Activated CD4-positive, alpha-beta T cell treated with anti-CD3 and anti-CD28 coated beads for 1 hour (primary cell): ENCODE measurements around the gene SLC22A16.
"Not testable (repeated sequence)": the region's sequence is repeated elsewhere in the genome, so short reads cannot be mapped to it uniquely, and the experiment has no call there.

ENCODE experiments used
- DNase-seq: peaks from one replicate; pipeline ENCODE4 v3.0.0-alpha.2; 2020

The SLC22A16 gene

GRCh38 chr6:110488606-110489190 is 12.3 kb upstream of the SLC22A16 start:
- DNase-seq, result no peak

GRCh38 chr6:110487968-110488381 is 11.6 kb upstream of the SLC22A16 start:
- not testable (repeated sequence) for DNase-seq

- DNase-seq, result no peak
Measured at GRCh38 chr6:110486756-110487155, 10.3 kb upstream of the SLC22A16 start.

DNA sequence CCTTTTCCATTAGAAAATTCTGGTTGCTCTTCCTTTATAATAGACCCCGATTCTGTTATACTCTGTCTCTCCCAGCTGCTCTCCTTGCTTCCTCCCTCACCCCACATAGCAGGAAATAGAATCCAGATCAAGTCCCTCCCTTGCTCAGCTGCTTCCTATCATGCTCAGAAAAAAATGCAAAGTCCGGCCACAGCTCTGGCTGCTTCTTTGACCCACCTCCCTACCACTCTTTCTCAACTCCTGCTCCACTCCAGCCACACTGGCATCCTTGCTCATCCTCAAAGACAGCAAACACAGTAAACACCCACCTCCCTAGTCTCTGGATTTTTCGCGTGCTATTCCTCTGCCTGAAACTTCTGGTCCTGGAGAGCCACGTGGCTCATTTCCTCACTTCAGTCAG is 9.1 kb upstream of the SLC22A16 start:
- no peak for DNase-seq

GRCh38 chr6:110484321-110484720 is 7.9 kb upstream of the SLC22A16 start:
- DNase-seq, result no peak

DNA sequence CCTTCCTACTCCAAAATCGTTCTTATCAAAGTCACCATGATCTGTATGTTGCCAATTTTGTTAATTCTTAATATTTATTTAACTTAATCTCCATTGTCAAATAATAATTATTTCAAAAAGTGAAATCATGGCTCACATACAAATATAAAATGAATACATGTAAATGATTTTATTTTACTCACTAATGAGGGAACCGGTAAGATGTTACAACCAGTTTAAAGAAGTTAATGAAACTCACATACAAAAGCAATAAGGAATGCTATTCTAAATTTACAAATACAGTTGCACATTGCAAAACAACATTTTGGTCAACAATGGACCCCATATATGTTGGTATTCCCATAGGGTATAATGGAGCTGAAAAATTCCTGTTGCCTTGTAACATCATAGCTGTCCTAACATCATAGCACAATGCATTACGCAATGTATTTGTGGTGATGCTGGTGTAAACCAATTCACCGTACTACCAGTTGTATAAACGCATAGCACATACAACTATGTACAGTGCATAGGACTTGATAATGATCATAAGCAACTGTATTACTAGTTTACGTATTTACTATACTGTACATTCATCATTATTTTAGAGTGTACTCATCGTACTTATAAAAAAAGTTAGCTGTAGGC is 6.5 kb upstream of the SLC22A16 start:
- no peak for DNase-seq

- DNase-seq, result no peak
Measured at GRCh38 chr6:110481081-110481480, 4.7 kb upstream of the SLC22A16 start.

- no peak for DNase-seq
Measured at GRCh38 chr6:110475066-110475653, 1.3 kb downstream of the SLC22A16 start.

- no peak for DNase-seq
Measured at GRCh38 chr6:110474500-110474899, 1.9 kb downstream of the SLC22A16 start.

- DNase-seq, result no peak
Measured at GRCh38 chr6:110472739-110473138, 3.7 kb downstream of the SLC22A16 start.

DNA sequence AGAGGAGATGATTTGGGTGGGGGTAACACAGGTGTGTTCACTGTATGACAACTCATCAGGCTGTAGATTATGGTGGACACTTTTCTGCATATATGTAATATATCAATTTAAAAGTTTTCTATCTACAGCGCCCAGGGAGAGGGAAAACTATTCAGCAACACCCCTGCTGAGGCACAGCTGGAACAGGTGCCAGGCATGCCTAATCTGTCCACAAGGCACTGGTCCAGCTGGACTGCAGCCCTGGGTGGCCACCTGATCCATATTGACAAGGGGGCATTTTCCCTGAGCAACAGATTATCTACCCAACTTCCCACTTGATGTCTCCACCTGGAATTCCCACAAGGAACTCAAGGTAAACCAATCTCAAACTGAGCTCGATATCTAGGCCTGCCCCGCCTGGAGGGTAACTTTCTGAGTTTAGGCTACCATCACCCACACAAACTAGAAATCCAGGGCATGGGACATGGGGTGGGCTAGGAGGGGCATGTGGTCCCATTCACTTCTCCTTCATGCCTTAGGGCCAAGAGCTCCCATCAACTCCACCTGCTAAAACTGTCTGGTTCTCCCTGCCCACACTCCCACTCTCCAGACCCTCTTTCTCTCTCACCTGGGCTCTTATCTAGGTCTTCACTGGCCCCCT is 4.6 kb downstream of the SLC22A16 start:
- no peak for DNase-seq

DNA sequence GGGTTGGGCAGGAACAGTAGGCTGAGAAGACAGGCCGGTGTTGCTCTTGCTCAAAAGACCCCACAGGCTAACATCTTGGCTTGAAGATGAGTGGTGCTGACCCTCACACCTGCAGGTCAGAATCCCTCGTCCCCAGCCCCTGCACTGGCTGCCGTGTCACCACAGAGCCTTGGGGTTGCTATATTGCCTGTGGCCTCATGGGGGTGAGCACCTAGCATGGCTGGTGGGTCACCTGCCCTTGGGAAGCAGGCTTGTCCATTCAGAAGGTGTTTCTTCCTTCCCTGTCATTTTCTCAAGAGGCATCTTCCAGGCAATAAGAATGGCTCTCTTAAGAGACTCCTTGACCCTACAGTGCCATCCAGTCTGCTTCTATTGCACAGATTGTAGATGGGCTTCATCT is 7.7 kb downstream of the SLC22A16 start:
- no peak for DNase-seq

- no peak for DNase-seq
Measured at GRCh38 chr6:110467566-110468140, 8.8 kb downstream of the SLC22A16 start.

DNA sequence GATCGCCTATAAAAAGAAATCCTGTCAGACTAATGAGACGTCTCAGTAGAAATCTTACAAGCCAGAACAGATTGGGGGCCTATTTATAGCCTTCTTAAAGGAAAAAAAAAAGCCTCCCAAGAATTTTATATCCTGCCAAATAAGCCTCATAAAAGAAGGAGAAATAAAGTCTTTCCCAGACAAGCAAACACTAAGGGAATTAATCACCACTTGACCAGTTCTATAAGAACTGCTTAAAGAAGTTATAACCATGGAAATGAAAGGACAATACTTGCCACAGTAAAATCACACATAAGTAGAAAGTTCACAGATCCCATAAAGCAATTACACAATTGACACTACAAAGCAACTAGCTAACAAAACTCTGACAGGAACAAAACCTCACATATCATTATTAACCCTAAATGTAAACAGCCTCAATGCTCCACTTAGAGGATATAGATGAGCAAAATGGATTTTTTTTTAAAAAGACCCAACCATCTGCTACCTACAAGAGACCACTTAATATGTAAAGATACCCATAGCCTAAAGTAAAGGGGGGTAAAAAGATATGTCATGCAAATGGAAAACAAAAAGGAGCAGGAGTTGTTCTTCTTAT is 13.4 kb downstream of the SLC22A16 start:
- no peak for DNase-seq

DNA sequence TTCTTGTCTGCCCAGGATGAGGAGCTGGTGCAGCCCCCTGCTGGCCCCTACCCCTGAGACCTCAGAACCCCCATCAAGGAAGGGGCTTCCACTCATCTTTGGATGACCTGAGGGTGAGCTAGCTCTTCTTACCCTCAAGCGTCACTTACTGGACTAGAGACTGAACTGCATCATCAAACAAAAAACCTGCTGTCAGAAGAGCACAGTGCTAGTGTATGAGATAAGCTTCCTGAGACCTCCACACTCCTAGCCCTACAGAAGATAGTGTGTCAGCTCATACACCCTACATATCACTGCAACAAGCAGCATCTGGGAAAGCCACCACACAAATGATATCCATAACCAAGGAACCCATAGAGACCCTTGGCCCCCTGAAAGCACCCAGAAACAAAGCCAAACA is 15.0 kb downstream of the SLC22A16 start:
- no peak for DNase-seq

- DNase-seq, result no peak
Measured at GRCh38 chr6:110459137-110459536, 17.3 kb downstream of the SLC22A16 start.

DNA sequence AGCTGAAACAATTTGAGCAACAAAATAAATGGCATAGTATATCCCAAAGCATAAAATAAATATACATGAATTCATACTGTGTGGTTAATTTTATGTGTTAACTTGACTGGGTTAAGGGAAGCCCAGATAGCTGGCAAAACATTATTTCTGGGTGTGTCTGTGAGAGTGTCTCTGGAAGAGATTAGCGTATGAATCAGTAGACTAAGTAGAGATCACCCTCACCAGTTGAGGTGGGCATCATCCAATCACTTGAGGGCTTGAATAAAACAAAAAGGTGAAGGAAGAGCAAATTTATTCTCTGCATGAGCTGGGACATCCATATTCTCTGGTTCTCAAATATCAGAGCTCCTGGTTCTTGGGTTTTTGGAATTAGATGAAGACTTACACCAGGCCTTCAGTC is 17.9 kb downstream of the SLC22A16 start:
- DNase-seq, result no peak

- DNase-seq, result not testable (repeated sequence)
Measured at GRCh38 chr6:110457567-110458175, 18.7 kb downstream of the SLC22A16 start.

GRCh38 chr6:110456694-110457093 is 19.7 kb downstream of the SLC22A16 start:
- DNase-seq, result no peak

- DNase-seq, result no peak
Measured at GRCh38 chr6:110449541-110449895, 26.9 kb downstream of the SLC22A16 start.

- DNase-seq, result no peak
Measured at GRCh38 chr6:110448846-110449540, 27.4 kb downstream of the SLC22A16 start.

- no peak for DNase-seq
Measured at GRCh38 chr6:110447761-110448160, 28.7 kb downstream of the SLC22A16 start.
